GM12878 (cell line): Measurements from ENCODE around the gene NR2F2. TPM values are rescaled to one million over a fixed set of nuclear protein-coding genes. Genes with fewer than 3 reads are reported as not detected.
A peak's percentile ranks its signal among the peaks of the same experiment; 100 is the strongest.

Experiments used
- ATF7 ChIP-seq: fragments of 450-650 bp; IDR thresholded peaks from 2 replicates; pipeline ENCODE4 v1.6.1; 2016; ENCODE audit warnings: low read depth, mild to moderate bottlenecking
- BCL11A ChIP-seq: IDR thresholded peaks from 2 replicates; pipeline ENCODE4 v1.6.1; 2011; ENCODE audit warnings: low read depth, low read length
- CBFB ChIP-seq: IDR thresholded peaks from 2 replicates; pipeline ENCODE4 v1.6.1; 2016; ENCODE audit warnings: antibody characterized with exemption, low read depth
- CEBPB ChIP-seq, 2 experiments: fragments of 150-350 bp in 1 of 2; IDR thresholded peaks; 2 replicates each; pipeline ENCODE4 v1.6.1; 2012 to 2014; ENCODE audit warnings: low read depth in 2 of 2, low read length in 2 of 2, borderline replicate concordance in 1 of 2, inconsistent platforms in 1 of 2
- CHD1 ChIP-seq: IDR thresholded peaks from 2 replicates; pipeline ENCODE4 v1.6.1; 2012; ENCODE audit warnings: low read depth, low read length, improper control_type of control experiment
- CHD2 ChIP-seq: IDR thresholded peaks from 2 replicates; pipeline ENCODE4 v1.6.1; 2011; ENCODE audit warnings: low read depth, low read length, improper control_type of control experiment, borderline replicate concordance
- CREM ChIP-seq: IDR thresholded peaks from 2 replicates; pipeline ENCODE4 v1.6.1; 2014; ENCODE audit warnings: antibody characterized with exemption, low read depth
- EP300 ChIP-seq, 2 experiments: fragments of 150-350 bp in 1 of 2; IDR thresholded peaks; 2 replicates each; pipeline ENCODE4 v1.6.1; 2011 to 2012; ENCODE audit warnings: low read depth in 2 of 2, low read length in 2 of 2, borderline replicate concordance in 1 of 2, improper control_type of control experiment in 1 of 2, inconsistent platforms in 1 of 2; ENCODE audit not compliant: control insufficient read depth in 1 of 2
- FOXK2 ChIP-seq: fragments of 450-650 bp; IDR thresholded peaks from 2 replicates; pipeline ENCODE4 v1.6.1; 2017; ENCODE audit warnings: mild to moderate bottlenecking, moderate library complexity
- GATAD2B ChIP-seq: fragments of 450-650 bp; conservative IDR thresholded peaks from 2 replicates; pipeline ENCODE4 v1.6.1; 2017; ENCODE audit warnings: low read depth, mild to moderate bottlenecking, moderate library complexity
- HSF1 ChIP-seq: fragments of 150-350 bp; IDR thresholded peaks from 2 replicates; pipeline ENCODE4 v1.6.1; 2014; ENCODE audit warnings: mild to moderate bottlenecking, low read depth, low read length
- MAX ChIP-seq: IDR thresholded peaks from 2 replicates; pipeline ENCODE4 v1.6.1; 2012; ENCODE audit warnings: low read depth, low read length, improper control_type of control experiment
- MEF2B ChIP-seq: fragments of 450-650 bp; IDR thresholded peaks from 2 replicates; pipeline ENCODE4 v1.6.1; 2018; ENCODE audit warnings: mild to moderate bottlenecking, moderate library complexity; ENCODE audit not compliant: partially characterized antibody, poor library complexity, severe bottlenecking
- MTA2 ChIP-seq: fragments of 450-650 bp; IDR thresholded peaks from 2 replicates; pipeline ENCODE4 v1.6.1; 2016; ENCODE audit warnings: low read depth, mild to moderate bottlenecking, moderate library complexity
- NRF1 ChIP-seq: conservative IDR thresholded peaks from 2 replicates; pipeline ENCODE4 v1.6.1; 2011; ENCODE audit warnings: mild to moderate bottlenecking, low read depth, low read length, improper control_type of control experiment
- PAX5 ChIP-seq: IDR thresholded peaks from 2 replicates; pipeline ENCODE4 v1.6.1; 2011; ENCODE audit warnings: low read depth, low read length, borderline replicate concordance
- RB1 ChIP-seq: fragments of 450-650 bp; formaldehyde crosslinking; IDR thresholded peaks from 2 replicates; pipeline ENCODE4 v1.6.1; 2017; ENCODE audit warnings: mild to moderate bottlenecking, borderline replicate concordance
- RELB ChIP-seq: fragments of 450-650 bp; IDR thresholded peaks from 2 replicates; pipeline ENCODE4 v1.6.1; 2017; ENCODE audit warnings: low read depth, mild to moderate bottlenecking, moderate library complexity
- SKIL ChIP-seq: fragments of 450-650 bp; IDR thresholded peaks from 2 replicates; pipeline ENCODE4 v1.6.1; 2017; ENCODE audit warnings: mild to moderate bottlenecking, low read depth, inconsistent platforms; ENCODE audit not compliant: poor library complexity, severe bottlenecking
- SMARCA5 ChIP-seq: fragments of 450-650 bp; IDR thresholded peaks from 2 replicates; pipeline ENCODE4 v1.6.1; 2017; ENCODE audit warnings: mild to moderate bottlenecking
- TCF3 ChIP-seq: IDR thresholded peaks from 2 replicates; pipeline ENCODE4 v1.6.1; 2012; ENCODE audit warnings: low read depth, mild to moderate bottlenecking, low read length, borderline replicate concordance; ENCODE audit not compliant: insufficient read depth
- ZNF274 ChIP-seq: IDR thresholded peaks from one replicate; pipeline ENCODE4 v1.8.0; 2011; ENCODE audit not compliant: insufficient read length, insufficient read depth
- ZSCAN29 ChIP-seq: fragments of 450-650 bp; IDR thresholded peaks from 2 replicates; pipeline ENCODE4 v1.6.1; 2017; ENCODE audit warnings: mild to moderate bottlenecking, moderate library complexity
- polyA plus RNA-seq, 11 experiments: library from polyadenylated mRNA; depleted of rRNA in 4 of 11; unstranded in 6 of 11; stranded (reverse) in 5 of 11; fragments of >200 nt; fragmentation: Nextera tagmentation in 4 of 11; fragmentation: Illumina TruSeq in 1 of 11; extraction: Ambion mirVana in 4 of 11; extraction: Trizol in 1 of 11; gene quantifications; 1 replicate in 1 of 11; 2 replicates in 10 of 11; pipeline versions ENCODE4 v1.2.1 to v1.2.3, GENCODE V29; 2011 to 2016; ENCODE audit warnings: inconsistent platforms in 2 of 11, missing spikeins in 2 of 11, low read depth in 1 of 11
- total RNA-seq, 4 experiments: library from RNA; depleted of rRNA in 3 of 4; stranded (reverse); fragments of >200 nt in 3 of 4; fragmentation: Illumina TruSeq in 1 of 4; extraction: Trizol in 1 of 4; gene quantifications; 2 replicates each; pipeline versions ENCODE4 v1.2.1 to v1.2.3, GENCODE V29; 2013 to 2021

Gene NR2F2
- total and polyA plus RNA-seq, 10 of the 15 experiments (the other 5 are each of a cell fraction or from before 2014, with no cell fraction given), result 1.1 to 10.1 (median 3.2) TPM

GRCh38 chr15:96356494-96357455, 26.3 kb downstream of the NR2F2 start (continued):
- TF ChIP-seq CREM (peak; percentile 82), EP300 (IDR thresholded peaks at IDR 0.05; ENCODE audit: borderline replicate concordance in 1 of 2, control insufficient read depth in 1 of 2, low read depth in 2 of 2, low read length in 2 of 2) (peak; percentile 55 to 81; a peak in 3 of 4 replicates), GATAD2B (peak; percentile 94), MEF2B (no peak), CHD2 (peak; percentile 68; the same call in 1 of the 2 replicates), ZSCAN29 (peak; percentile 98), FOXK2 (no peak), RB1 (peak; percentile 32; the same call in 1 of the 2 replicates), PAX5 (0 out of 2 replicates have a peak, but pooled peaks have one; percentile 58), CHD1 (no peak), HSF1 (no peak), CEBPB (IDR thresholded peaks at IDR 0.05; ENCODE audit: borderline replicate concordance in 1 of 2, low read depth in 2 of 2, low read length in 2 of 2) (no peak), SKIL (peak; percentile 31), MTA2 (peak; percentile 84), NRF1 (no peak), CBFB (peak; percentile 40; the same call in 1 of the 2 replicates), MAX (peak; percentile 82), TCF3 (no peak), ATF7 (peak; percentile 72), RELB (peak; percentile 74), SMARCA5 (peak; percentile 92; the same call in 1 of the 2 replicates), ZNF274 (no peak), BCL11A (peak; percentile 65; the same call in 1 of the 2 replicates)
